A549 treated with Mapracorat at 1 μM for 4 hours (cell line): Measurements from ENCODE around the gene POTEH. TPM values are rescaled to one million over a fixed set of nuclear protein-coding genes. Genes with fewer than 3 reads are reported as not detected.

Experiments used
- total RNA-seq: library from RNA; stranded (reverse); fragments of 200-300 nt; extraction: Qiagen RNA extraction; gene quantifications from 5 replicates; pipeline ENCODE4 v1.2.3, GENCODE V29; 2022

POTEH gene
- total RNA-seq: not detected in 5 replicates

DNA sequence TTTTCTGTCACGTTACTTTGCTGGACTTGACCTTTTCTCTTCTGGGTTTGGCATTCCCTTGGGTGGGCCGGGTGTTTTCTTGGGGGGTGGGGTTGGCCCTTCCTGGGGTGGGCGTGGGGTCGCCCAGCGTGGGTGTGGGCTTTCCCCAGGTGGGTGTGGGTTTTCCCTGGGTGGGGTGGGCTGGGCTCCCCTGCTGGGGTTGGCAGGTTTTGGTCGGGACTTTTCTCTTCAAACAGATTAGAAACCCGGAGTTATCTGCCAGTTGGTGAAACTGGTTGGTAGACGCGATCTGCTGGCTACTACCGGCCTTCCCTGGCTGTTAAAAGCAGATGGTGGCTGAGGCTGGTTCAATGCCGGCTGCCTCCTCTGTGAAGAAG lies at the start of gene POTEH:
TSS of gene POTEH (plus strand) at position 278 of the 377 bp plus-strand sequence. CDS start at position 330, 52 bp downstream.

Other genes with a start within 250 kb of the POTEH start
- gene OR11H1, start 161.8 kb upstream of the POTEH start, total RNA-seq: not detected in 5 replicates